Nephron progenitor cell (in vitro differentiated cells): ENCODE data around the gene NKAPL.
"Not testable (repeated sequence)": the region's sequence is repeated elsewhere in the genome, so short reads cannot be mapped to it uniquely, and the experiment has no call there.

Experiments
- DNase-seq: peaks from one replicate; pipeline ENCODE4 v3.0.0; 2021
- H3K27ac Mint-ChIP-seq: 2 replicates; pipeline ENCODE4 v1.8.0; 2021; ENCODE audit warnings: mild to moderate bottlenecking, moderate library complexity, mixed read lengths
- H3K27me3 Mint-ChIP-seq: 2 replicates; pipeline ENCODE4 v1.8.0; 2021; ENCODE audit warnings: mild to moderate bottlenecking, low read depth, mixed read lengths; ENCODE audit not compliant: poor library complexity
- H3K36me3 Mint-ChIP-seq: 2 replicates; pipeline ENCODE4 v1.8.0; 2021; ENCODE audit warnings: low read depth, mixed read lengths
- H3K4me1 Mint-ChIP-seq: 2 replicates; pipeline ENCODE4 v1.8.0; 2021; ENCODE audit warnings: mixed read lengths
- H3K4me3 Mint-ChIP-seq: 2 replicates; pipeline ENCODE4 v1.8.0; 2021; ENCODE audit warnings: mild to moderate bottlenecking, moderate library complexity, mixed read lengths
- H3K9me3 Mint-ChIP-seq: 2 replicates; pipeline ENCODE4 v1.8.0; 2021; ENCODE audit warnings: mild to moderate bottlenecking, moderate library complexity, mixed read lengths
- CTCF ChIP-seq: fragments of 200-600 bp; sonication (generic); IDR thresholded peaks from 2 replicates; pipeline ENCODE4 v1.5.0; 2021; ENCODE audit warnings: antibody characterized with exemption

The NKAPL gene

GRCh38 chr6:28296520-28297060 is 37.5 kb downstream of the NKAPL start:
- DNase-seq, result no peak

GRCh38 chr6:28303570-28303969 is 44.5 kb downstream of the NKAPL start:
- Mint-ChIP-seq H3K9me3 (peaks cover 29% of the 10 kb centered on the region), H3K4me1 (no peaks in the 10 kb centered on the region), H3K27me3 (no peaks in the 10 kb centered on the region), H3K27ac (no peak overlapping the region), H3K36me3 (peaks cover 70% of the 10 kb centered on the region), H3K4me3 (no peak overlapping the region)
- no peak for TF ChIP-seq CTCF
- no peak for DNase-seq

More at GRCh38 chr6:28296520-28297060, 37.5 kb downstream of the NKAPL start:
- no peak for TF ChIP-seq CTCF
- no peaks in the 10 kb centered on the region for H3K4me1 Mint-ChIP-seq
- peaks cover 5% of the 10 kb centered on the region for H3K9me3 Mint-ChIP-seq
- H3K4me3 Mint-ChIP-seq, result no peak overlapping the region
- H3K36me3 Mint-ChIP-seq, result peaks cover 71% of the 10 kb centered on the region
- peaks cover 2% of the 10 kb centered on the region for H3K27me3 Mint-ChIP-seq
- H3K27ac Mint-ChIP-seq, result no peak overlapping the region

GRCh38 chr6:28306363-28306762 is 47.3 kb downstream of the NKAPL start:
- H3K27ac Mint-ChIP-seq, H3K4me1 Mint-ChIP-seq, H3K27me3 Mint-ChIP-seq, H3K4me3 Mint-ChIP-seq, DNase-seq: not testable (repeated sequence)
- Mint-ChIP-seq H3K9me3 (peaks cover 47% of the 10 kb centered on the region), H3K36me3 (peaks cover 77% of the 10 kb centered on the region)
